ENCODE results near the gene TERB1. TPM values are rescaled to one million over a fixed set of nuclear protein-coding genes. Genes with fewer than 3 reads are reported as not detected.

The TERB1 gene
- total RNA-seq, 2 experiments from 2014 or later, result 0.11 to 0.22 TPM

GRCh38 chr16:66809765-66810164, 8.4 kb upstream of the TERB1 start:
- Mint-ChIP-seq H3K27ac (no peak overlapping the region), H3K9me3 (no peaks in the 10 kb centered on the region), H3K4me1 (ENCODE audit: low read depth) (no peaks in the 10 kb centered on the region), H3K36me3 (ENCODE audit: low read depth) (peaks cover 94% of the 10 kb centered on the region), H3K27me3 (no peaks in the 10 kb centered on the region), H3K4me3 (no peak overlapping the region)
- no peak for DNase-seq
- no peak overlapping the region for H3K4me3 ChIP-seq (ENCODE audit: low read length)
- ChIA-PET POLR2A (interaction anchor here (1.0 kb wide), 1 partner anchor 14 kb away, joined by 4 read pairs; no protein-coding TSS in a partner anchor), CTCF (no interaction called here)
- H3K9me3 ChIP-seq (ENCODE audit: control insufficient read depth in 1 of 2, insufficient read depth in 1 of 2, low read length in 2 of 2), result no peaks in the 10 kb centered on the region
- no peaks in the 10 kb centered on the region for H3K4me1 ChIP-seq (ENCODE audit: insufficient read depth, low read length)
- peaks cover 66% of the 10 kb centered on the region for H3K36me3 ChIP-seq (ENCODE audit: insufficient read depth, low read length)
- ATAC-seq (ENCODE audit: poor library complexity), result no peak
- intact Hi-C loops (cut with DNase I, micrococcal nuclease), result no loop called here
- H3K27me3 ChIP-seq (ENCODE audit: control insufficient read depth in 1 of 2, insufficient read depth in 2 of 2, low read length in 2 of 2), result no peaks in the 10 kb centered on the region
- TF ChIP-seq, protein P1, sequence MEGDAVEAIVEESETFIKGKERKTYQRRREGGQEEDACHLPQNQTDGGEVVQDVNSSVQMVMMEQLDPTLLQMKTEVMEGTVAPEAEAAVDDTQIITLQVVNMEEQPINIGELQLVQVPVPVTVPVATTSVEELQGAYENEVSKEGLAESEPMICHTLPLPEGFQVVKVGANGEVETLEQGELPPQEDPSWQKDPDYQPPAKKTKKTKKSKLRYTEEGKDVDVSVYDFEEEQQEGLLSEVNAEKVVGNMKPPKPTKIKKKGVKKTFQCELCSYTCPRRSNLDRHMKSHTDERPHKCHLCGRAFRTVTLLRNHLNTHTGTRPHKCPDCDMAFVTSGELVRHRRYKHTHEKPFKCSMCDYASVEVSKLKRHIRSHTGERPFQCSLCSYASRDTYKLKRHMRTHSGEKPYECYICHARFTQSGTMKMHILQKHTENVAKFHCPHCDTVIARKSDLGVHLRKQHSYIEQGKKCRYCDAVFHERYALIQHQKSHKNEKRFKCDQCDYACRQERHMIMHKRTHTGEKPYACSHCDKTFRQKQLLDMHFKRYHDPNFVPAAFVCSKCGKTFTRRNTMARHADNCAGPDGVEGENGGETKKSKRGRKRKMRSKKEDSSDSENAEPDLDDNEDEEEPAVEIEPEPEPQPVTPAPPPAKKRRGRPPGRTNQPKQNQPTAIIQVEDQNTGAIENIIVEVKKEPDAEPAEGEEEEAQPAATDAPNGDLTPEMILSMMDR (IDR thresholded peaks at IDR 0.05), result no peak
- H3K27ac ChIP-seq (ENCODE audit: low read depth in 1 of 2, low read length in 2 of 2), result no peak overlapping the region

- no peak overlapping the region for H3K27ac Mint-ChIP-seq
- TF ChIP-seq, protein P1 (IDR thresholded peaks at IDR 0.05), result no peak
- ChIA-PET CTCF (no interaction called here), POLR2A (no interaction called here)
- H3K9me3 Mint-ChIP-seq, result no peaks in the 10 kb centered on the region
- H3K4me3 Mint-ChIP-seq, result no peak overlapping the region
- peaks cover 50% of the 10 kb centered on the region for H3K36me3 ChIP-seq (ENCODE audit: insufficient read depth, low read length)
- ATAC-seq (ENCODE audit: poor library complexity) (no peak), DNase-seq (no peak)
- no peaks in the 10 kb centered on the region for H3K4me1 Mint-ChIP-seq (ENCODE audit: low read depth)
- no peaks in the 10 kb centered on the region for H3K27me3 Mint-ChIP-seq
- H3K27me3 ChIP-seq (ENCODE audit: control insufficient read depth in 1 of 2, insufficient read depth in 2 of 2, low read length in 2 of 2), result no peaks in the 10 kb centered on the region
- peaks cover 54% of the 10 kb centered on the region for H3K36me3 Mint-ChIP-seq (ENCODE audit: low read depth)
- no peak overlapping the region for H3K27ac ChIP-seq (ENCODE audit: low read depth in 1 of 2, low read length in 2 of 2)
- no peaks in the 10 kb centered on the region for H3K4me1 ChIP-seq (ENCODE audit: insufficient read depth, low read length)
- H3K4me3 ChIP-seq (ENCODE audit: low read length), result no peak overlapping the region
- intact Hi-C loops (cut with DNase I, micrococcal nuclease), result no loop called here
- peaks cover 0 to 13% of the 10 kb centered on the region in 2 experiments for H3K9me3 ChIP-seq (ENCODE audit: control insufficient read depth in 1 of 2, insufficient read depth in 1 of 2, low read length in 2 of 2)
Measured at GRCh38 chr16:66802159-66802558, 775 bp upstream of the TERB1 start.

DNA sequence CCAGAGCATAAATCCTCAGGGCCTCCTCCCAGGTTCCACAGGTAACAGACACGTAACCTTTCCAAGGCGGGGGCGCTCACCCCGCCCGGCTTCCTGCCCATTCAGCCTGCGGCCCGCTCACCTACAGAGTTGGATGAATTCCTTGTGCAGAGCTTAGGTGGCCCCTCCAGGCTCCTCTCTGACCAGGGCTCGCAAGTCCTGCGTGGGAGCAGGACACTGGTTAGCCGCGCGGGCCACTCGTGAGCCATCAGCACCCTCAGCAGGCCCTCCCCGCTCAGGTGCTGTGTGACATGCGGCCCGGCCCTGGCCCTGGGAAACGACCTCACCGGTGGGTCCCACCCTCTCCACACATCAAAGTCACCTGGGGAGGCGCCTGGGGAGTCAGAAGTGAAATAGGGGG, 528 bp downstream of the TERB1 start:
- Mint-ChIP-seq H3K4me1 (ENCODE audit: low read depth) (no peaks in the 10 kb centered on the region), H3K27ac (no peak overlapping the region), H3K9me3 (no peaks in the 10 kb centered on the region), H3K36me3 (ENCODE audit: low read depth) (peaks cover 41% of the 10 kb centered on the region), H3K4me3 (no peak overlapping the region), H3K27me3 (no peaks in the 10 kb centered on the region)
- Histone ChIP-seq H3K36me3 (ENCODE audit: insufficient read depth, low read length) (peaks cover 40% of the 10 kb centered on the region), H3K9me3 (ENCODE audit: control insufficient read depth in 1 of 2, insufficient read depth in 1 of 2, low read length in 2 of 2) (peaks cover 0 to 13% of the 10 kb centered on the region in 2 experiments), H3K4me3 (ENCODE audit: low read length) (no peak overlapping the region), H3K27me3 (ENCODE audit: control insufficient read depth in 1 of 2, insufficient read depth in 2 of 2, low read length in 2 of 2) (no peaks in the 10 kb centered on the region), H3K4me1 (ENCODE audit: insufficient read depth, low read length) (no peaks in the 10 kb centered on the region), H3K27ac (ENCODE audit: low read depth in 1 of 2, low read length in 2 of 2) (no peak overlapping the region)
- TF ChIP-seq, protein P1 (IDR thresholded peaks at IDR 0.05), result no peak
- intact Hi-C loops (cut with DNase I, micrococcal nuclease), result no loop called here
- ChIA-PET POLR2A (no interaction called here), CTCF (no interaction called here)
- ATAC-seq (ENCODE audit: poor library complexity) (no peak), DNase-seq (no peak)
